Karpas-422 (cell line): ENCODE measurements around the gene CFAP410. TPM values are rescaled to one million over a fixed set of nuclear protein-coding genes. Genes with fewer than 3 reads are reported as not detected.
"Not testable (repeated sequence)": the region's sequence is repeated elsewhere in the genome, so short reads cannot be mapped to it uniquely, and the experiment has no call there.

ENCODE experiments used
- DNase-seq: peaks from one replicate; pipeline ENCODE4 v3.0.0-alpha.2; 2015
- H2AFZ ChIP-seq: fragments of 200-600 bp; sonication (generic); 2 replicates; pipeline ENCODE4 v1.6.1; 2014; ENCODE audit warnings: antibody characterized with exemption, low read length, mixed read lengths
- H3K27ac ChIP-seq: fragments of 200-600 bp; sonication (generic); 2 replicates; pipeline ENCODE4 v1.5.1; 2014; ENCODE audit warnings: mild to moderate bottlenecking, low read length, moderate library complexity
- H3K27me3 ChIP-seq: fragments of 200-600 bp; sonication (generic); 2 replicates; pipeline ENCODE4 v1.6.1; 2014; ENCODE audit warnings: low read length, mixed read lengths
- H3K36me3 ChIP-seq: fragments of 200-600 bp; sonication (generic); 2 replicates; pipeline ENCODE4 v1.6.1; 2014; ENCODE audit warnings: low read length, mixed read lengths; ENCODE audit not compliant: insufficient read depth
- H3K4me1 ChIP-seq: fragments of 200-600 bp; sonication (generic); 2 replicates; pipeline ENCODE4 v1.6.1; 2014; ENCODE audit warnings: mild to moderate bottlenecking, low read length, mixed read lengths
- H3K4me2 ChIP-seq: fragments of 200-600 bp; sonication (generic); 2 replicates; pipeline ENCODE4 v1.6.1; 2014; ENCODE audit warnings: low read length, low read depth, mild to moderate bottlenecking; ENCODE audit not compliant: poor library complexity, severe bottlenecking
- H3K4me3 ChIP-seq: fragments of 200-600 bp; sonication (generic); 2 replicates; pipeline ENCODE4 v1.5.1; 2014; ENCODE audit warnings: mild to moderate bottlenecking, antibody characterized with exemption, low read length, mixed read lengths
- H3K79me2 ChIP-seq: fragments of 200-600 bp; sonication (generic); 2 replicates; pipeline ENCODE4 v1.6.1; 2014; ENCODE audit warnings: mild to moderate bottlenecking, low read length, mixed read lengths
- H3K9ac ChIP-seq: fragments of 200-600 bp; sonication (generic); 2 replicates; pipeline ENCODE4 v1.6.0; 2014; ENCODE audit warnings: low read length
- H3K9me2 ChIP-seq: fragments of 200-600 bp; sonication (generic), shearing (Covaris generic); replicated peaks from 2 replicates; pipeline ENCODE4 v1.6.0; 2014; ENCODE audit warnings: mild to moderate bottlenecking, low read length, moderate library complexity; ENCODE audit not compliant: insufficient read depth
- H3K9me3 ChIP-seq: fragments of 300-700, 200-600 bp; sonication (generic); 2 replicates; pipeline ENCODE4 v1.6.1; 2014; ENCODE audit warnings: low read length, mixed read lengths
- H4K20me1 ChIP-seq: fragments of 200-600 bp; sonication (generic); 2 replicates; pipeline ENCODE4 v1.6.1; 2014; ENCODE audit warnings: mild to moderate bottlenecking, antibody characterized with exemption, low read length, low read depth; ENCODE audit not compliant: insufficient read depth
- total RNA-seq: library from RNA; depleted of rRNA; stranded (reverse); fragments of >200 nt; shearing (Covaris generic); gene quantifications from 2 replicates; pipeline ENCODE4 v1.2.3, GENCODE V29; 2014; ENCODE audit warnings: low replicate concordance

The CFAP410 gene
- total RNA-seq, 1 experiment from 2014 or later, result 7.9 TPM

DNA sequence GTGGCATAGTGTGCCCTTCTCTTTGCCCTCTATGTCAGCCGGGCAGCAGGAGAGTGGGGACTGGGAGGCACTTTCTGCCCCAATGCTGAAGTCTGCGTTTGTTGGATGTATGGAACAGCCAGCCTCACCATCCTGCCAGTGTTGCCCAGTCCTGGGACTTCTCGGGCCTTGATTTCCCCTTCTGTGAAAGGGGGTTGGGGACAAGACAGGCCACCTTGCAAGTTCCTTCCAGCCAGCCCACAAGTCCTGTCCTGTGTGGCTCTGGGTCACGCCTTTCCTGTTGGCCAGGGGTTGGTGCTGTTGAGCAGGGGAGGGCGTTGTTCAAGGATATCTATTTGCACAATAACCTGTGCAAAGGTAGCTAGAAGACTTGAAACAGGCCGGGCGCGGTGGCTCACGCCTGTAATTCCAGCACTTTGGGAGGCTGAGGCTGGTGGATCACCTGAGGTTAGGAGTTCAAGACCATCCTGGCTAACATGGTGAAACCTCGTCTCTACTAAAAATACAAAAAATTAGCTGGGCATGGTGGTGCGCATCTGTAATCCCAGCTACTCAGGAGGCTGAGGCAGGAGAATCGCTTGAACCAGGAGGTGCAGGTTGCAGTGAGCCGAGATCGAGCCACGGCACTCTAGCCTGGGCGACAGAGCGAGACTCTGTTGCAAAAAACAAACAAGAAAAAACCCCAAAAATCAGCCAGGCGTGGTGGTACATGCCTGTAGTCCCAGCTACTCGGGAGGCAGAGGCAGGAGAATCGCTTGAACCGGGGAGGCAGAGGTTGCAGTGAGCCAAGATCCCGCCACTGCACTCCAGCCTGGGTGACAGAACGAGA is 36.4 kb downstream of the CFAP410 start:
- Histone ChIP-seq H4K20me1 (peaks cover 55% of the 10 kb centered on the region), H3K79me2 (peaks cover 66% of the 10 kb centered on the region), H3K9ac (peak overlapping the region; percentile 80; the same call in 1 of the 2 replicates), H3K4me2 (peak overlapping the region; percentile 88), H3K4me3 (peak overlapping the region; percentile 92; the same call in 1 of the 2 replicates), H3K4me1 (peaks cover 28% of the 10 kb centered on the region)
- H3K9me2 ChIP-seq, H3K36me3 ChIP-seq, H2AFZ ChIP-seq, H3K27me3 ChIP-seq, H3K27ac ChIP-seq, H3K9me3 ChIP-seq: not testable (repeated sequence)
- peak; percentile 59 for DNase-seq

DNA sequence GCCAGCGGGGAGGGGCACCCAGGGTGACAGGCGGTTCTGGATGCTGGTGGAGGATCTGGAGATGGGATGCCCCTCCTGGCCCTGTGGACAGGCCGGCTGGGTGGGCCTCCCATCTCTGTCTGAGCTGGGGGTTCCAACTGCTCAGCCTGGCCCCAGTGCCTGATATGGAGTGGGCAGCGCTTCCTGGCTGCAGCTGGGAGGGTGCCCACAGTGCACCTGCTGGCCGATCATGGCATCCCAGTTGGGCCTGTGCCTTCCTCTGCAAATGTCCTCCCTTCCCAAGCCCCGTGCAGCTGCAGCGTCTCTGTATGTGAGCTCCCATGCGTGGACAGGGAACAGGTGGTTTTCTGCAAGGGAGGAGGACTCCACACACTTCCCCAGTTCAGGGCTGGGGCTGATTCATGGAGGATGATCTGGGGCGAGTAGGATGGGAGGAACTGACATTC is 37.2 kb downstream of the CFAP410 start:
- no peak for DNase-seq
- no peaks in the 10 kb centered on the region; the same call in 1 of the 2 replicates for H3K36me3 ChIP-seq
- no peak overlapping the region for H2AFZ ChIP-seq
- H4K20me1 ChIP-seq, result peaks cover 51% of the 10 kb centered on the region
- H3K27me3 ChIP-seq, result peaks cover 3% of the 10 kb centered on the region; the same call in 1 of the 2 replicates
- peak overlapping the region; percentile 80 for H3K9ac ChIP-seq
- peaks cover 66% of the 10 kb centered on the region for H3K79me2 ChIP-seq
- no peak overlapping the region for H3K27ac ChIP-seq
- H3K4me3 ChIP-seq, result peak overlapping the region; percentile 92
- H3K4me1 ChIP-seq, result peaks cover 28% of the 10 kb centered on the region
- no peaks in the 10 kb centered on the region for H3K9me3 ChIP-seq
- H3K4me2 ChIP-seq, result peak overlapping the region; percentile 88
- no peaks in the 10 kb centered on the region for H3K9me2 ChIP-seq

DNA sequence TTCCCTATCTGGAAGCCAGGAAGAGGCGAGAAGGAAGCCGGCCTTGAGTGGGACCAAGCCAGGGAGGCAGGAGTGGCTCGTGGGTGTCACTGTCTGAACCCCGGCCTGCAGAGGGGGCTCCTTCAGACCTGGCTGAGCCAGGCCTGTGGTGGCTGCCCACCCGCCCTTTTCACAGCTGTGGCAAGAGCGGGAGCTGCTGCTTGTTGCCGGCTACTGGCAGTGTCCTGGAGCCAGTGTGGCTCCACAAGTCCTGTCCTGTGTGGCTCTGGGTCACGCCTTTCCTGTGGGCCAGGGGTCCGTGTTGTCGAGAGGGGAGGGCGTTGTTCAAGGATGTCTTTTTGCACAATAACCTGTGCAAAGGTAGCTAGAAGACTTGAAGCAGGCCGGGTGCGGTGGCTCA is 38.0 kb downstream of the CFAP410 start:
- H4K20me1 ChIP-seq, result peaks cover 49% of the 10 kb centered on the region
- H3K27ac ChIP-seq, result no peak overlapping the region
- peaks cover 3% of the 10 kb centered on the region; the same call in 1 of the 2 replicates for H3K27me3 ChIP-seq
- H3K9me3 ChIP-seq, result no peaks in the 10 kb centered on the region
- H3K9me2 ChIP-seq, result no peaks in the 10 kb centered on the region
- peak overlapping the region; percentile 88 for H3K4me2 ChIP-seq
- DNase-seq, result no peak
- no peaks in the 10 kb centered on the region; the same call in 1 of the 2 replicates for H3K36me3 ChIP-seq
- H3K79me2 ChIP-seq, result peaks cover 60% of the 10 kb centered on the region
- peak overlapping the region; percentile 80 for H3K9ac ChIP-seq
- H3K4me3 ChIP-seq, result peak overlapping the region; percentile 92
- H2AFZ ChIP-seq, result no peak overlapping the region
- peaks cover 28% of the 10 kb centered on the region for H3K4me1 ChIP-seq

DNA sequence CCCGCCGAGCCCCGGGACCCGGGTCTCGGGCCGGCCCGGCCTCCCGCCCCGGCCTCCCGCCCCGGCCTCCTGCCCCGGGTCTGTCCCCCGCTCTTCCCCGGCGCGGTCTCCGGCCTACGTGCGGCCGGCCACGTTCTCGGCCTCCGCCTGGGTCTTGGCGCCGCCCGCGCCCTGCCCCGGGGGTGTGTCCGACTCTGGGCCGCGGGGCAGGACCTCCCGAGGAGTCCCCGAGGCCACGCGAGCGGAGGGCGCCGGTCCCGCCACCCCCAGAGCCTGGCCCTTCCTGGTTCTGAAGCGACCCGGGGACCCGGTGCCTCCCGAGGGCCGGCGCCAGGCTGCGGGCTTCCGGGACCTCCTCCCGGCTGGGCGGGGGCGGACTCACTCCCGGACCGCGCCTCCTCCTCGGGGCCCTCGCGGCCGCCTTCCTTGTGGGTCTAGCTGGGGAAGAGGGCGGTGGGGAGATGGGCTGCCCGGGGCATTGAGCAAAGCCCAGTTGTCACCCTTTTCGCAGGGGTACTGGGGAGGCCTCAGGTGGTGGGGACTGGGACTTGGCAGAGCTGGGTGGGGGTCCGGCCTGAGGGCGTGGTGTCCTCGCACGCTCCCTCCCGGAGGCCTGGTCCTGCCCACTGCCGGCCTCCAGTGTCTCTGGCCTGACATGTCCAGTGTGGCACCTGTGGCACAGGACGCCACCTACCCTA is 38.8 kb downstream of the CFAP410 start:
- peak overlapping the region; percentile 92 for H3K4me3 ChIP-seq
- peak overlapping the region; percentile 80 for H3K9ac ChIP-seq
- DNase-seq, result peak; percentile 81
- H3K79me2 ChIP-seq, result peaks cover 53% of the 10 kb centered on the region
- H4K20me1 ChIP-seq, result peaks cover 42% of the 10 kb centered on the region
- no peaks in the 10 kb centered on the region; the same call in 1 of the 2 replicates for H3K36me3 ChIP-seq
- peak overlapping the region; percentile 88 for H3K4me2 ChIP-seq
- peak overlapping the region; percentile 54; the same call in 1 of the 2 replicates for H3K27ac ChIP-seq
- H3K27me3 ChIP-seq, result peaks cover 3% of the 10 kb centered on the region; the same call in 1 of the 2 replicates
- H3K4me1 ChIP-seq, result peaks cover 30% of the 10 kb centered on the region
- H3K9me3 ChIP-seq, result no peaks in the 10 kb centered on the region
- H3K9me2 ChIP-seq, result no peaks in the 10 kb centered on the region
- no peak overlapping the region for H2AFZ ChIP-seq

DNA sequence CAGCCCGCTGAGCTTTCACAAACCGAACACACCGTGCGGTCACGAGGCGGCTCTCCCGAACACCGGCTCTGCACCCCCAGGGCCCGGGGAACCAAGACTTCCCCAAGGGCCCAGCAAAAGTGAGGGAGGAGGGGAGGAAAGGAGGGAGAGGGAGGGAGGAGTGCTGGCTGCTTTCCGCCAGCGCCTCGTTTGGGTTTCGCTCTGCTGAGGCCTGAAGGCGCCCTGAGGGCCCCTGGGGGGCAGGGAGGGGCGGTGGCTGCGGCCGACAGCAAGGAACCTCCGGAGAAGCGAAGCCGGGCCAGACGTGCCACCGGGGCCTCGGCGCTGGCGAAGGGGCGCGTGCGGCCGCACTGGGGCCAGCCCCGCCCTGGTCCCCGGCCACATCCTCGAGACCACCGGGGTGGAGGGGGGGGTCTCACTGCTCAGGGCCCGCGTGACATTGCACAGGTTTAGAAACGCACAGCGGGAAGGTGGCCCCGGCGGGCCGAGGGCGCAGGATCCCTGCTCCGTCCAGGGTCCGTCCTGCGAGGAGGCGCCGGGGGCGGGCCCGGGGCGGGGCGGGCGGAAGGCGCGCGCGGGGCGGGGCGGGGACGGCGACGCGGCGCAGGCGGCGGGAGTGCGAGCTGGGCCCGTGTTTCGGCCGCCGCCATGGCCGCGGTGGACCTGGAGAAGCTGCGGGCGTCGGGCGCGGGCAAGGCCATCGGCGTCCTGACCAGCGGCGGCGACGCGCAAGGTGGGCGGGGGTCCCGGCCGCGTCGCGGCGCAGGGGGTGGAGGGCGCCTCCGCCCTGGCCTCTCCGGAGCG is 39.5 kb downstream of the CFAP410 start, which contains the start of gene PFKL:
Gene PFKL, plus strand, starts transcription at position 596 of the 804 bp plus-strand sequence. Its CDS starts 53 bp downstream, at position 649.
- H3K4me1 ChIP-seq, result peaks cover 30% of the 10 kb centered on the region
- H3K9ac ChIP-seq, result peak within 1 kb of the TSS; percentile 80
- H3K9me3 ChIP-seq, result no peaks in the 10 kb centered on the region
- peaks cover 35% of the 10 kb centered on the region for H4K20me1 ChIP-seq
- peak within 1 kb of the TSS; percentile 61 for H2AFZ ChIP-seq
- no peaks in the 10 kb centered on the region; the same call in 1 of the 2 replicates for H3K36me3 ChIP-seq
- H3K4me2 ChIP-seq, result peak within 1 kb of the TSS; percentile 88
- H3K27ac ChIP-seq, result peak within 1 kb of the TSS; percentile 54; the same call in 1 of the 2 replicates
- peak; percentile 80 for DNase-seq
- H3K27me3 ChIP-seq, result peaks cover 3% of the 10 kb centered on the region; the same call in 1 of the 2 replicates
- H3K9me2 ChIP-seq, result no peaks in the 10 kb centered on the region
- H3K79me2 ChIP-seq, result peaks cover 45% of the 10 kb centered on the region
- H3K4me3 ChIP-seq, result peak within 1 kb of the TSS; percentile 92

DNA sequence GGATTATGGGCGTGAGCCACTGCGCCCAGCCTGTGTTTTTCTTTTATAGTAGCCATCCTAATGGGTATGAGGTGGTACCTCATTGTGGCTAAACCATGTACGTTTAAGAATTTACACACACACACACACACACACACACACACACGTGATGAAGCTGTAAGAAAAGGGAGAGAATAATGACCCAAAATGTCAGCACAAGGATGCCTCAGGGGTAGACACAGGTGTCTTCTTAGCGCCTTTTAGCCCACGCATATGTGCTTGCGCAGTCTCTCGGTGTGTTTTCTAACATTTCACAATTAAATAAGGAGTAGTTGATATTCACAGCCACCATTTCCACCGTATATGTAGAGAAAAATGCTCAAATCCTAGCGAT is 40.1 kb downstream of the CFAP410 start:
- Histone ChIP-seq H3K4me3 (peak overlapping the region; percentile 92), H3K36me3 (no peaks in the 10 kb centered on the region; the same call in 1 of the 2 replicates), H3K9me2 (no peaks in the 10 kb centered on the region), H3K27me3 (peaks cover 3% of the 10 kb centered on the region; the same call in 1 of the 2 replicates), H3K27ac (peak overlapping the region; percentile 14; the same call in 1 of the 2 replicates), H2AFZ (peak overlapping the region; percentile 61), H3K9me3 (no peaks in the 10 kb centered on the region), H4K20me1 (peaks cover 30% of the 10 kb centered on the region), H3K79me2 (peaks cover 39% of the 10 kb centered on the region), H3K4me2 (peak overlapping the region; percentile 88), H3K9ac (peak overlapping the region; percentile 80), H3K4me1 (peaks cover 30% of the 10 kb centered on the region)
- peak; percentile 55 for DNase-seq

DNA sequence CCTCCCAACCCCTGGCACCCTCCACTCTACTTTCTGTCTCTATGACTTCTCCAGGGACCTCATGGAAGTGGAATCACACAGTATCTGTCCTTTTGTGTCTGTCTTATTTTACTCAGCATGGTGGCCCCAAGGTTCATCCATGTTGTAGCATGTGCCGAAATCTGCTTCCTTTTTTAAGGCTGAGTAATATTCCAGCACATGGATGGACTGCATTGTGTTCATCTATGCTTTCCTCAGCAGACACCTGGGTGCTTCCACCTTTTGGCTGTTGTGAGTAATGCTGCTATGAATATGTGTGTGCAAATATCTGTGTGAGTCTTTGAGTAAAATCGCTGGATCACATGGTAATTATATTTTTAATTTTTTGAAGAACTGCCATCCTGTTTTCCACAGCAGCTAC is 40.9 kb downstream of the CFAP410 start:
- Histone ChIP-seq H3K9me3 (no peaks in the 10 kb centered on the region), H4K20me1 (peaks cover 23% of the 10 kb centered on the region), H3K9me2 (no peaks in the 10 kb centered on the region), H2AFZ (no peak overlapping the region), H3K4me2 (no peak overlapping the region), H3K9ac (no peak overlapping the region), H3K4me1 (peaks cover 30% of the 10 kb centered on the region), H3K4me3 (no peak overlapping the region), H3K79me2 (peaks cover 31% of the 10 kb centered on the region), H3K27ac (no peak overlapping the region), H3K36me3 (no peaks in the 10 kb centered on the region), H3K27me3 (peaks cover 3% of the 10 kb centered on the region; the same call in 1 of the 2 replicates)
- DNase-seq, result no peak
